Activated CD8-positive, alpha-beta memory T cell treated with anti-CD3 and anti-CD28 coated beads, Interleukin-2, amount 50 U/mL, for 48 hours (primary cell): ENCODE measurements around the gene NCL.
"Not testable (repeated sequence)": the region's sequence is repeated elsewhere in the genome, so short reads cannot be mapped to it uniquely, and the experiment has no call there.

Source experiments
- DNase-seq: peaks from one replicate; pipeline ENCODE4 v3.0.0-alpha.2; 2020

Gene NCL

GRCh38 chr2:231467613-231468530, 3.6 kb upstream of the NCL start:
- DNase-seq, result no peak

GRCh38 chr2:231467016-231467545, 2.8 kb upstream of the NCL start:
- no peak for DNase-seq

GRCh38 chr2:231464576-231465540, 574 bp upstream of the NCL start:
- DNase-seq, result peak; percentile 99

GRCh38 chr2:231462729-231463465, 1.4 kb downstream of the NCL start:
- DNase-seq, result peak; percentile 10

GRCh38 chr2:231461516-231461971, 2.7 kb downstream of the NCL start:
- peak; percentile 54 for DNase-seq

GRCh38 chr2:231460841-231461240, 3.4 kb downstream of the NCL start:
- DNase-seq, result peak; percentile 44

- peak; percentile 29 for DNase-seq
Observed at GRCh38 chr2:231460073-231460835, 4.0 kb downstream of the NCL start.

GRCh38 chr2:231458368-231458767, 5.9 kb downstream of the NCL start:
- DNase-seq, result no peak

- DNase-seq, result no peak
Observed at GRCh38 chr2:231457101-231457500, 7.2 kb downstream of the NCL start.

GRCh38 chr2:231456295-231457004, 7.8 kb downstream of the NCL start:
- DNase-seq, result peak; percentile 15

GRCh38 chr2:231455890-231456289, 8.4 kb downstream of the NCL start:
- no peak for DNase-seq

GRCh38 chr2:231455222-231455621, 9.1 kb downstream of the NCL start:
- peak; percentile 66 for DNase-seq

- peak; percentile 54 for DNase-seq
Observed at GRCh38 chr2:231454361-231454791, 9.9 kb downstream of the NCL start.

GRCh38 chr2:231452799-231453508, 11.3 kb downstream of the NCL start:
- DNase-seq, result peak; percentile 75

GRCh38 chr2:231450548-231450989, 13.7 kb downstream of the NCL start:
- peak; percentile 57 for DNase-seq

- DNase-seq, result no peak
Observed at GRCh38 chr2:231449503-231450054, 14.7 kb downstream of the NCL start.

- no peak for DNase-seq
Observed at GRCh38 chr2:231436957-231437356, 27.3 kb downstream of the NCL start.

GRCh38 chr2:231433990-231434389, 30.3 kb downstream of the NCL start:
- no peak for DNase-seq

- no peak for DNase-seq
Observed at GRCh38 chr2:231431606-231432005, 32.7 kb downstream of the NCL start.

GRCh38 chr2:231430437-231430836, 33.8 kb downstream of the NCL start:
- not testable (repeated sequence) for DNase-seq
